GM10248 (cell line): Measurements from ENCODE around the gene SCT.

Experiments used
- CTCF ChIA-PET: fragments of 300-600 bp; sonication (Branson Sonifier 250); formaldehyde crosslinking; extraction: SDS; loops from one replicate; lab custom pipeline; 2021; ENCODE audit warnings: antibody characterized with exemption; lab: Yijun Ruan, JAX
- POLR2A ChIA-PET: fragments of 350-650 bp; sonication (Branson Sonifier 250); formaldehyde crosslinking; extraction: SDS; loops from one replicate; lab custom pipeline; 2020; ENCODE audit warnings: antibody characterized with exemption; lab: Yijun Ruan, JAX
- DNase-seq: peaks from one replicate; pipeline ENCODE4 v3.0.0; 2012; ENCODE audit errors: extremely low spot score
- TF ChIP-seq, protein P1 (sequence below): IDR thresholded peaks from 2 replicates; pipeline ENCODE4 v1.5.1; 2012; ENCODE audit warnings: mild to moderate bottlenecking, low read depth; ENCODE audit errors: extremely low read depth, missing control alignments, control extremely low read depth

SCT gene

GRCh38 chr11:645536-645935 is 18.6 kb upstream of the SCT start:
- DNase-seq, result no peak
- ChIA-PET POLR2A (no interaction called here), CTCF (interaction anchor here (1.6 kb wide), 1 partner anchor 16 kb away, joined by 3 read pairs; no protein-coding TSS in a partner anchor)
- TF ChIP-seq, protein P1, sequence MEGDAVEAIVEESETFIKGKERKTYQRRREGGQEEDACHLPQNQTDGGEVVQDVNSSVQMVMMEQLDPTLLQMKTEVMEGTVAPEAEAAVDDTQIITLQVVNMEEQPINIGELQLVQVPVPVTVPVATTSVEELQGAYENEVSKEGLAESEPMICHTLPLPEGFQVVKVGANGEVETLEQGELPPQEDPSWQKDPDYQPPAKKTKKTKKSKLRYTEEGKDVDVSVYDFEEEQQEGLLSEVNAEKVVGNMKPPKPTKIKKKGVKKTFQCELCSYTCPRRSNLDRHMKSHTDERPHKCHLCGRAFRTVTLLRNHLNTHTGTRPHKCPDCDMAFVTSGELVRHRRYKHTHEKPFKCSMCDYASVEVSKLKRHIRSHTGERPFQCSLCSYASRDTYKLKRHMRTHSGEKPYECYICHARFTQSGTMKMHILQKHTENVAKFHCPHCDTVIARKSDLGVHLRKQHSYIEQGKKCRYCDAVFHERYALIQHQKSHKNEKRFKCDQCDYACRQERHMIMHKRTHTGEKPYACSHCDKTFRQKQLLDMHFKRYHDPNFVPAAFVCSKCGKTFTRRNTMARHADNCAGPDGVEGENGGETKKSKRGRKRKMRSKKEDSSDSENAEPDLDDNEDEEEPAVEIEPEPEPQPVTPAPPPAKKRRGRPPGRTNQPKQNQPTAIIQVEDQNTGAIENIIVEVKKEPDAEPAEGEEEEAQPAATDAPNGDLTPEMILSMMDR, result no peak

- TF ChIP-seq, protein P1, result no peak
- ChIA-PET CTCF (no interaction called here), POLR2A (no interaction called here)
- DNase-seq, result no peak
These were observed 17.1 kb upstream of the SCT start for GRCh38 chr11:643849-644738.

DNA sequence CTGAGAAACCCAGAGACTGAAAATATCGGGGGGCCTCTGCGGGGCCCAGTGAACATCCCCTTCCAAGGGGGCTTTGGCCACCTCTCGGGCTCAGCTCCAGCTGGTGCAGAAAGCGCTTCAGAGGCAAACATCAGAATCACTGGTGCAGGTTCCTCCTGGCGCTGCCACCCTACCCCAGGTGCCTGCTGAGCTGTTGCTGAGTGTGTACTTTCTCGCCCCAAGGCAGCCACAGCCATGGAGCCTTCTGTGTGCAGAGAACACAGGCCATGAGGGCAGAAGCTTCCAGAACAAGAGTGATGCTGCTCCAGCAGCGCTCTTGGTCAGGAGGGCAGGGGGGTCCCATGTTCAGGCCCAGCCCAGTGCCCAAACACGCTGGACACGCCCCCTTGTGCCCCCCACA is 16.4 kb upstream of the SCT start:
- no peak for DNase-seq
- POLR2A ChIA-PET, result no interaction called here
- TF ChIP-seq, protein P1, result no peak
- CTCF ChIA-PET, result no interaction called here

- CTCF ChIA-PET, result interaction anchor here (1.6 kb wide), 1 partner anchor 87 kb away, joined by 5 read pairs; no protein-coding TSS in a partner anchor
- no peak for DNase-seq
- POLR2A ChIA-PET, result no interaction called here
- TF ChIP-seq, protein P1, result no peak
These were observed 14.9 kb upstream of the SCT start for GRCh38 chr11:641806-642370.

DNA sequence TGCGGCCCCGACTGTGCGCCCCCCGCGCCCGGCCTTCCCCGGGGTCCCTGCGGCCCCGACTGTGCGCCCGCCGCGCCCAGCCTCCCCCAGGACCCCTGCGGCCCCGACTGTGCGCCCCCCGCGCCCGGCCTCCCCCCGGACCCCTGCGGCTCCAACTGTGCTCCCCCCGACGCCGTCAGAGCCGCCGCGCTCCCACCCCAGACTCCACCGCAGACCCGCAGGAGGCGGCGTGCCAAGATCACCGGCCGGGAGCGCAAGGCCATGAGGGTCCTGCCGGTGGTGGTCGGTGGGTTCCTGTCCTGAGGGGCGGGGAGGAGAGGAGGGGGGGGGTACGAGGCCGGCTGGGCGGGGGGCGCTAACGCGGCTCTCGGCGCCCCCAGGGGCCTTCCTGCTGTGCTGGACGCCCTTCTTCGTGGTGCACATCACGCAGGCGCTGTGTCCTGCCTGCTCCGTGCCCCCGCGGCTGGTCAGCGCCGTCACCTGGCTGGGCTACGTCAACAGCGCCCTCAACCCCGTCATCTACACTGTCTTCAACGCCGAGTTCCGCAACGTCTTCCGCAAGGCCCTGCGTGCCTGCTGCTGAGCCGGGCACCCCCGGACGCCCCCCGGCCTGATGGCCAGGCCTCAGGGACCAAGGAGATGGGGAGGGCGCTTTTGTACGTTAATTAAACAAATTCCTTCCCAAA is 13.2 kb upstream of the SCT start:
- POLR2A ChIA-PET, result no interaction called here
- CTCF ChIA-PET, result interaction anchor here (1.2 kb wide), 1 partner anchor 22 kb away, joined by 3 read pairs; no protein-coding TSS in a partner anchor
- TF ChIP-seq, protein P1, result no peak
- no peak for DNase-seq

DNA sequence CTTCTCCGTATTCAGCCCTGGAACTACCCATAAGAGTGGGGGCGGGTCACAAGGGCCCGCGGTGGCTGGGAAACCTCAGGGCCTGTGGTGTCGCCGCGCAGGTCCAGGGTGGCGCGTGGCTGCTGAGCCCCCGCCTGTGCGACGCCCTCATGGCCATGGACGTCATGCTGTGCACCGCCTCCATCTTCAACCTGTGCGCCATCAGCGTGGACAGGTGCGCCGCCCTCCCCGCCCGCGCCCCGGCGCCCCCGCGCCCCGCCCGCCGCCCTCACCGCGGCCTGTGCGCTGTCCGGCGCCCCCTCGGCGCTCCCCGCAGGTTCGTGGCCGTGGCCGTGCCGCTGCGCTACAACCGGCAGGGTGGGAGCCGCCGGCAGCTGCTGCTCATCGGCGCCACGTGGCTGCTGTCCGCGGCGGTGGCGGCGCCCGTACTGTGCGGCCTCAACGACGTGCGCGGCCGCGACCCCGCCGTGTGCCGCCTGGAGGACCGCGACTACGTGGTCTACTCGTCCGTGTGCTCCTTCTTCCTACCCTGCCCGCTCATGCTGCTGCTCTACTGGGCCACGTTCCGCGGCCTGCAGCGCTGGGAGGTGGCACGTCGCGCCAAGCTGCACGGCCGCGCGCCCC is 12.5 kb upstream of the SCT start:
- no peak for DNase-seq
- TF ChIP-seq, protein P1, result no peak
- ChIA-PET POLR2A (no interaction called here), CTCF (interaction anchor here (1.0 kb wide), 1 partner anchor 22 kb away, joined by 3 read pairs; no protein-coding TSS in a partner anchor)
